IMR-90 (cell line): ENCODE measurements around the gene CLBA1. TPM values are rescaled to one million over a fixed set of nuclear protein-coding genes. Genes with fewer than 3 reads are reported as not detected.
A peak's percentile ranks its signal among the peaks of the same experiment; 100 is the strongest.

ENCODE experiments used
- ATAC-seq: fragments of 200-7000 bp; cut with Tn5 transposase; 2 replicates; pipeline ENCODE4 v1.9.1; 2020; ENCODE audit warnings: low read depth, mild to moderate bottlenecking, moderate library complexity
- BruUV-seq: library from RNA; stranded (reverse); fragments of 400-500 nt; replicated peaks from 2 replicates; lab custom pipeline; 2021; lab: Mats Ljungman, UMichigan
- CTCF ChIA-PET: fragments of 300-600 bp; formaldehyde crosslinking; extraction: SDS; loops from one replicate; lab custom pipeline; 2021; ENCODE audit warnings: antibody characterized with exemption; lab: Yijun Ruan, JAX
- POLR2A ChIA-PET: fragments of 300-600 bp; sonication (Branson Sonifier 250); formaldehyde crosslinking; loops from one replicate; lab custom pipeline; 2022; ENCODE audit warnings: antibody characterized with exemption; ENCODE audit not compliant: unreplicated experiment; lab: Charles Lee
- DNase-seq: peaks from one replicate; pipeline ENCODE4 v3.0.0; 2013
- H2AFZ ChIP-seq: replicated peaks from 2 replicates; pipeline ENCODE3; 2013; ENCODE audit warnings: low read length, mild to moderate bottlenecking; ENCODE audit not compliant: poor library complexity
- H2AK5ac ChIP-seq: 2 replicates; pipeline ENCODE4 v1.6.1; 2013; ENCODE audit warnings: low read depth, low read length, inconsistent platforms
- H2AK9ac ChIP-seq: replicated peaks from 2 replicates; pipeline ENCODE3; 2013; ENCODE audit warnings: mild to moderate bottlenecking, low read depth, low read length, moderate library complexity; ENCODE audit not compliant: poor library complexity
- H2BK120ac ChIP-seq: 2 replicates; pipeline ENCODE4 v1.6.1; 2013; ENCODE audit warnings: low read depth, low read length, inconsistent platforms
- H2BK15ac ChIP-seq: 3 replicates; pipeline ENCODE4 v1.6.1; 2013; ENCODE audit warnings: low read depth, low read length, inconsistent platforms
- H2BK20ac ChIP-seq: 2 replicates; pipeline ENCODE4 v1.6.1; 2013; ENCODE audit warnings: low read depth, mild to moderate bottlenecking, inconsistent platforms, low read length, moderate library complexity
- H2BK5ac ChIP-seq: 2 replicates; pipeline ENCODE4 v1.6.1; 2013; ENCODE audit warnings: mild to moderate bottlenecking, low read depth, low read length, inconsistent platforms; ENCODE audit not compliant: poor library complexity, severe bottlenecking
- H3K14ac ChIP-seq: replicated peaks from 2 replicates; pipeline ENCODE4 v1.6.1; 2013; ENCODE audit warnings: low read depth, low read length, inconsistent platforms
- H3K18ac ChIP-seq: 2 replicates; pipeline ENCODE4 v1.6.1; 2013; ENCODE audit warnings: low read depth, low read length, control low read depth
- H3K23ac ChIP-seq: 2 replicates; pipeline ENCODE4 v1.6.1; 2013; ENCODE audit warnings: low read depth, low read length, inconsistent platforms
- H3K27ac ChIP-seq: 2 replicates; pipeline ENCODE4 v1.5.1; 2013; ENCODE audit warnings: mild to moderate bottlenecking, control low read depth, low read length; ENCODE audit not compliant: insufficient read depth
- H3K27me3 ChIP-seq: 2 replicates; pipeline ENCODE4 v1.6.1; 2013; ENCODE audit warnings: low read length; ENCODE audit not compliant: control insufficient read depth, insufficient read depth
- H3K36me3 ChIP-seq: 2 replicates; pipeline ENCODE4 v1.6.1; 2013; ENCODE audit warnings: low read length, mixed read lengths; ENCODE audit not compliant: control insufficient read depth, insufficient read depth
- H3K4ac ChIP-seq: 2 replicates; pipeline ENCODE4 v1.6.1; 2013; ENCODE audit warnings: low read depth, low read length, inconsistent platforms
- H3K4me1 ChIP-seq: 2 replicates; pipeline ENCODE4 v1.6.1; 2013; ENCODE audit warnings: low read length, mixed read lengths; ENCODE audit not compliant: control insufficient read depth, insufficient read depth
- H3K4me2 ChIP-seq: 2 replicates; pipeline ENCODE4 v1.6.1; 2013; ENCODE audit warnings: low read depth, mild to moderate bottlenecking, control low read depth, low read length, moderate library complexity
- H3K4me3 ChIP-seq: 2 replicates; pipeline ENCODE4 v1.5.1; 2013; ENCODE audit warnings: low read depth, mild to moderate bottlenecking, control low read depth, low read length, moderate library complexity; ENCODE audit not compliant: insufficient read depth
- H3K56ac ChIP-seq: 2 replicates; pipeline ENCODE4 v1.6.1; 2013; ENCODE audit warnings: low read length, inconsistent platforms; ENCODE audit not compliant: insufficient read depth; ENCODE audit errors: extremely low read depth
- H3K79me1 ChIP-seq, 2 experiments: 2 replicates each; pipeline ENCODE4 v1.6.1; 2013; ENCODE audit warnings: low read length in 2 of 2, inconsistent platforms in 1 of 2, low read depth in 1 of 2
- H3K9ac ChIP-seq: 2 replicates; pipeline ENCODE4 v1.6.1; 2013; ENCODE audit warnings: low read depth, low read length, control low read depth
- H3K9me1 ChIP-seq: 2 replicates; pipeline ENCODE4 v1.6.1; 2013; ENCODE audit warnings: low read length, inconsistent platforms; ENCODE audit not compliant: insufficient read depth
- H3K9me3 ChIP-seq: 2 replicates; pipeline ENCODE4 v1.6.1; 2013; ENCODE audit warnings: low read length; ENCODE audit not compliant: control insufficient read depth, insufficient read depth
- H4K20me1 ChIP-seq: 2 replicates; pipeline ENCODE4 v1.6.1; 2013; ENCODE audit warnings: low read length, inconsistent platforms; ENCODE audit not compliant: insufficient read depth
- H4K5ac ChIP-seq: 2 replicates; pipeline ENCODE4 v1.6.1; 2013; ENCODE audit warnings: mild to moderate bottlenecking, low read depth, low read length, control low read depth
- H4K8ac ChIP-seq, 2 experiments: 2 replicates each; pipeline ENCODE4 v1.6.1; 2013; ENCODE audit warnings: low read depth in 2 of 2, low read length in 2 of 2, control low read depth in 1 of 2, inconsistent platforms in 1 of 2
- H4K91ac ChIP-seq: 2 replicates; pipeline ENCODE4 v1.6.1; 2013; ENCODE audit warnings: low read depth, low read length, inconsistent platforms; ENCODE audit not compliant: insufficient read depth
- BHLHE40 ChIP-seq: fragments of 150-350 bp; IDR thresholded peaks from 2 replicates; pipeline ENCODE4 v1.6.1; 2016; ENCODE audit warnings: mild to moderate bottlenecking, low read depth, low read length
- CEBPB ChIP-seq: IDR thresholded peaks from 2 replicates; pipeline ENCODE4 v1.6.1; 2012; ENCODE audit warnings: low read depth, low read length, improper control_type of control experiment
- CHD1 ChIP-seq: IDR thresholded peaks from 2 replicates; pipeline ENCODE4 v1.6.1; 2012; ENCODE audit warnings: low read depth, low read length, improper control_type of control experiment
- CTCF ChIP-seq: conservative IDR thresholded peaks from 2 replicates; pipeline ENCODE4 v1.5.1; 2012; ENCODE audit warnings: mild to moderate bottlenecking, low read depth, low read length, improper control_type of control experiment
- FOS ChIP-seq: fragments of 150-350 bp; IDR thresholded peaks from 2 replicates; pipeline ENCODE4 v1.6.1; 2016; ENCODE audit warnings: low read depth, low read length
- MAFK ChIP-seq: IDR thresholded peaks from 2 replicates; pipeline ENCODE4 v1.6.1; 2012; ENCODE audit warnings: low read depth, low read length, improper control_type of control experiment
- MAZ ChIP-seq: IDR thresholded peaks from 2 replicates; pipeline ENCODE4 v1.6.1; 2012; ENCODE audit warnings: low read depth, mild to moderate bottlenecking, low read length, improper control_type of control experiment, moderate library complexity, borderline replicate concordance
- MXI1 ChIP-seq: IDR thresholded peaks from 2 replicates; pipeline ENCODE4 v1.6.1; 2012; ENCODE audit warnings: low read depth, mild to moderate bottlenecking, low read length, moderate library complexity, borderline replicate concordance
- NFE2L2 ChIP-seq: fragments of 150-350 bp; IDR thresholded peaks from 2 replicates; pipeline ENCODE4 v1.6.1; 2016; ENCODE audit warnings: low read depth, mild to moderate bottlenecking, low read length
- POLR2A ChIP-seq: IDR thresholded peaks from 2 replicates; pipeline ENCODE4 v1.6.1; 2012; ENCODE audit warnings: mild to moderate bottlenecking, low read depth, low read length
- RAD21 ChIP-seq: IDR thresholded peaks from 2 replicates; pipeline ENCODE4 v1.6.1; 2012; ENCODE audit warnings: low read length, improper control_type of control experiment
- RCOR1 ChIP-seq: IDR thresholded peaks from 2 replicates; pipeline ENCODE4 v1.6.1; 2012; ENCODE audit warnings: mild to moderate bottlenecking, low read length, improper control_type of control experiment; ENCODE audit not compliant: insufficient replicate concordance
- RFX5 ChIP-seq: IDR thresholded peaks from 2 replicates; pipeline ENCODE4 v1.8.0; 2012; ENCODE audit warnings: low read depth, mild to moderate bottlenecking, low read length, moderate library complexity
- SMC3 ChIP-seq: fragments of 150-350 bp; IDR thresholded peaks from 2 replicates; pipeline ENCODE4 v1.6.1; 2016; ENCODE audit warnings: low read depth, mild to moderate bottlenecking, antibody characterized with exemption, low read length, moderate library complexity
- USF2 ChIP-seq: fragments of 150-350 bp; IDR thresholded peaks from 2 replicates; pipeline ENCODE4 v1.6.1; 2017; ENCODE audit warnings: mild to moderate bottlenecking, antibody characterized with exemption, low read length, low read depth
- WGBS, 2 experiments: methylation state at CpG; one replicate each; pipeline versions ENCODE4 v1.1.5 to v1.1.7; 2013; ENCODE audit warnings: missing lambda C conversion rate in 2 of 2; ENCODE audit not compliant: insufficient read length in 1 of 2; ENCODE audit errors: extremely low coverage in 2 of 2; 5-methylcytosine and 5-hydroxymethylcytosine counted together
- dilution Hi-C: fragments of 300-500 bp; cut with HindIII; formaldehyde crosslinking; loops from one replicate; pipeline ENCODE4 v1.14.3; 2018; ENCODE audit warnings: low sequenced_read_pairs; ENCODE audit not compliant: unreplicated experiment
- in situ Hi-C: fragments of 300-500 bp; cut with MboI; formaldehyde crosslinking; loops from 3 replicates; pipeline ENCODE4 v1.14.3; 2019; ENCODE audit warnings: low sequenced_read_pairs, inconsistent platforms, mixed read lengths
- intact Hi-C: fragments of 100-400 bp; cut with micrococcal nuclease; formaldehyde crosslinking; loops from 2 replicates; pipeline ENCODE4 v1.10.0; 2022
- polyA plus RNA-seq, 3 experiments: library from polyadenylated mRNA; depleted of rRNA; stranded (reverse); fragments of >200 nt; gene quantifications; 2 replicates each; pipeline ENCODE4 v1.2.3, GENCODE V29; 2012; ENCODE audit warnings: low replicate concordance in 1 of 3
- total RNA-seq: library from RNA; depleted of rRNA; stranded (reverse); fragments of >200 nt; gene quantifications from 2 replicates; pipeline ENCODE4 v1.2.3, GENCODE V29; 2012

CLBA1 gene
- total and polyA plus RNA-seq, 2 of the 4 experiments (the other 2 are of a cell fraction) = 2.7 to 6.2 TPM

GRCh38 chr14:105020815-105021655 is 35.4 kb downstream of the CLBA1 start, which contains the start of gene CDCA4:
TSS of gene CDCA4 (minus strand) at chr14:105021083. CDS start at chr14:105011929, 9,154 bp downstream.
- dilution Hi-C loops (no loop called here), in situ Hi-C loops (no loop called here), intact Hi-C loops (loop anchor here (2.0 kb wide), 1 partner anchor 44 kb away; no protein-coding TSS in a partner anchor)
- peak within 1 kb of the TSS; percentile 84 to 90 for H4K8ac ChIP-seq
- WGBS, 2 experiments = 0% methylated on average over 33 of the region's 115 CpGs; no CpG with 5 or more reads in 1 of the 2 experiments
- H3K23ac ChIP-seq = peak within 1 kb of the TSS; percentile 86
- BruUV-seq = no TSS peak
- POLR2A ChIA-PET = interaction anchor here (0.7 to 1.3 kb wide), 2 partner anchors 35 to 304 kb away, joined by 3 to 4 read pairs; partner anchors contain the start of gene CLBA1
- peak within 1 kb of the TSS; percentile 83 for H3K4ac ChIP-seq
- H2BK20ac ChIP-seq = peak within 1 kb of the TSS; percentile 23; the same call in 1 of the 2 replicates
- peak within 1 kb of the TSS; percentile 94 for H3K14ac ChIP-seq
- H2BK15ac ChIP-seq = peak within 1 kb of the TSS; percentile 31; the same call in 1 of the 3 replicates
- H3K27me3 ChIP-seq = no peaks in the 10 kb centered on the region
- H2BK5ac ChIP-seq = peak within 1 kb of the TSS; percentile 60
- peaks cover 28% of the 10 kb centered on the region for H4K20me1 ChIP-seq
- peak within 1 kb of the TSS; percentile 91 for H3K4me3 ChIP-seq
- peak within 1 kb of the TSS; percentile 89 for H3K27ac ChIP-seq
- H3K79me1 ChIP-seq = peaks cover 10 to 24% of the 10 kb centered on the region in 2 experiments; a peak in 3 of 4 replicates
- peak within 1 kb of the TSS; percentile 89 for H2AFZ ChIP-seq
- H3K4me1 ChIP-seq = peaks cover 15% of the 10 kb centered on the region
- no peaks in the 10 kb centered on the region for H3K36me3 ChIP-seq
- no peaks in the 10 kb centered on the region for H3K9me3 ChIP-seq
- peak within 1 kb of the TSS; percentile 2; the same call in 1 of the 2 replicates for H3K18ac ChIP-seq
- H3K4me2 ChIP-seq = peak within 1 kb of the TSS; percentile 98
- CTCF ChIA-PET = interaction anchor here (1.0 to 1.5 kb wide), 2 partner anchors 21 to 24 kb away, joined by 4 read pairs; no protein-coding TSS in a partner anchor
- DNase-seq (peak; percentile 93), ATAC-seq (peak; percentile 91)
- H2AK5ac ChIP-seq = peak within 1 kb of the TSS; percentile 87
- peak within 1 kb of the TSS; percentile 69 for H4K91ac ChIP-seq
- H2AK9ac ChIP-seq = peak within 1 kb of the TSS; percentile 89
- H4K5ac ChIP-seq = peak within 1 kb of the TSS; percentile 61
- H2BK120ac ChIP-seq = peak within 1 kb of the TSS; percentile 35; the same call in 1 of the 2 replicates
- H3K56ac ChIP-seq = peak within 1 kb of the TSS; percentile 84
- H3K9me1 ChIP-seq = peaks cover 10% of the 10 kb centered on the region
- peak within 1 kb of the TSS; percentile 96 for H3K9ac ChIP-seq
- TF ChIP-seq BHLHE40 (no peak), FOS (no peak), POLR2A (peak; percentile 84), CTCF (no peak), RFX5 (no peak), RAD21 (no peak), RCOR1 (no peak), MAFK (no peak), MAZ (peak; percentile 91), MXI1 (peak; percentile 85; the same call in 1 of the 2 replicates), CHD1 (no peak; the same call in 1 of the 2 replicates), USF2 (peak; percentile 98), NFE2L2 (no peak), CEBPB (no peak), SMC3 (no peak)
